ENCODE results near the gene TOMM34.

DNA sequence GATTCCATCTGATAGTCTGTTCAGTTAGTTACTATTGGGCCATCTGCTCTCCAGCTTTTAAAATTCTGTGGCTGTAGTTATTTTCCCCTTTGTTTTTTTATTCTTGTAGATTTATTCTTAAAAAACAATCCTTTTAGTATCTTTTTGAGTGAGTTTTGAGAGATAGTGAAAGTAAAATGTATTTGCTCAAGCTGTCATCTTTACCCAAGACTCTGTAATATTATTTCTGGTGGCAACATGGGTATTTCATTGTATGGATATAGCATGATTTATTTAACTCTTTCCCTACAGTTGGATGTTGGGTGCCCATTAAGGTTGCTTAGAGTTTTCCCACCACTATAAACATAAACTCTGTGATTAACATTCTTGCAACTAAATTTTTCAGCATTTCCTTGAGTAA lies 30.8 kb upstream of the TOMM34 start:
- no peak for TF ChIP-seq CTCF (conservative IDR thresholded peaks at IDR 0.05; ENCODE audit: low read depth in 2 of 2)
- TF ChIP-seq POLR2AphosphoS5 (IDR thresholded peaks at IDR 0.05; ENCODE audit: low read depth), result no peak
- TF ChIP-seq EZH2 (IDR thresholded peaks at IDR 0.05; ENCODE audit: low read depth, unreplicated experiment), result no peak
- no peak for TF ChIP-seq EZH2phosphoT487 (IDR thresholded peaks at IDR 0.05; ENCODE audit: unreplicated experiment)

All from GM23338 (cell line).